GM13977 (cell line): Measurements from ENCODE around the gene RAB15.
"Not testable (repeated sequence)": the region's sequence is repeated elsewhere in the genome, so short reads cannot be mapped to it uniquely, and the experiment has no call there.

Experiments
- DNase-seq: peaks from one replicate; pipeline ENCODE4 v3.0.0; 2012; ENCODE audit warnings: low spot score
- CTCF ChIP-seq: IDR thresholded peaks from 2 replicates; pipeline ENCODE4 v1.5.1; 2012; ENCODE audit warnings: mild to moderate bottlenecking, control low read depth; ENCODE audit not compliant: insufficient read depth; ENCODE audit errors: extremely low read depth, missing control alignments
- in situ Hi-C: fragments of 300-500 bp; cut with MboI; formaldehyde crosslinking; loops from one replicate; pipeline ENCODE4 v1.12.0; 2022; ENCODE audit warnings: low sequenced_read_pairs, low pct_unique_long_range_greater_than_20kb, mixed read lengths, inconsistent platforms; ENCODE audit not compliant: unreplicated experiment

The RAB15 gene

DNA sequence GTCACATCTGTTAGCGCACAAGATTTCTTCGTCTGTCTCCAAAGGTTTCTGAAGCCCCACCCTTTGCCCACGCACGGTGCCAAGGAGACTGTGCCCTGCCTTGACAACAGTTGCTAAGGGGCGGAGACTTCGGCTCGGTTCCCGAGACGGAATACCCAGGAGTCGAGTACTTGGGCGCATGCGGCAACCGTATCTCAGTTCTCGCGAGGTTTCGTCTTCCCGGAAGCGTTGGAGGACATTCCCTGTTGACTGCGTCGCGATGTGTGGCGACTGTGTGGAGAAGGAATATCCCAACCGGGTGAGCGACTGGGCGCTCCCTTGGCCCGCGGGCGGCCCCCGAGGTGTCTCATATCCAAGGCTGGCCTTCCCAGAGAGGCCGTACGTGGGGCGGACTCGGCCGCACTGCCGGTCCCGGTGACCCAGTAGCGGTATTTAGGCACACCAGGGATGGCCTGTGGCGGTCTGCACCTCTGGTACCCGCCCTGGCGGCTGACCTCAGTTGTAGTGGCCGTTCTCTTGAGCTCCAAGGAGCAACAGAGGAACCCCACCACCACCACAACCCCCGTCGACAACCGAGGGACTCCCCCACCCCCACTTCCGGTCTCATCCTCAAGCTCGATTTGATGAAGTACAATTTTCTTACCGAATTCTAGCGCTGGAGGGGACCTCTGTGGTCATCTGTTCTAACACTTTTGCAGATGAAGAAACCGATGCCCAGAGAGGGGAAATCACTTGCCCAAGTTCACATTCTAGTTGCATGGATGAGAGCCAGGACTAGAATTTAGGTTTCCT lies 57.7 kb downstream of the RAB15 start, which contains the start of gene CHURC1:
TSS of gene CHURC1 (plus strand) at position 219 of the 792 bp plus-strand sequence. CDS start at position 260, 41 bp downstream.
- no peak for TF ChIP-seq CTCF
- in situ Hi-C loops = no loop called here
- peak; percentile 84 for DNase-seq

GRCh38 chr14:64913477-64913876 lies 58.7 kb downstream of the RAB15 start:
- DNase-seq, in situ Hi-C loops: not testable (repeated sequence)

GRCh38 chr14:64912261-64912660 lies 59.9 kb downstream of the RAB15 start:
- in situ Hi-C loops = no loop called here
- no peak for DNase-seq
- TF ChIP-seq CTCF = no peak

- DNase-seq = no peak
- in situ Hi-C loops = no loop called here
- peak; percentile 46 for TF ChIP-seq CTCF
Measured at GRCh38 chr14:64910847-64911495, 61.2 kb downstream of the RAB15 start.

DNA sequence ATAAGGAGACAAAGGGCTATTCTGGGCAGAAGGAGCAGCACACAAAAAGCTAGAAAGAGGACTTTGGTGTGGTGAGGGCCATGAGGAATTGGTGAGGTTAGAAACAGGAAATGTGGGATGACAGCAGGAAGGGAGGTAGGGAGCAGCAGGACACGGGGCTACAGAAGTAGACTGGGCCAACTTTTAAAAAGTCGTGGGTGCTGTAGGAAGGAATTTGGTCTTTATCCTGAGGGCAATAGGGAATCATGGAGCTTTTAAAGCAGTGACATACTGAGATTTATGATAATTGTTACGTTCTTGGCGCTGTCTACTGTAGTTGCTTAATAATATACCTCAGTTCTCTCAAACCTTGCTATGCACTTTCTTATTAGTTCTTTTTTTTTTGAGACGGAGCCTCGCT lies 66.1 kb downstream of the RAB15 start:
- DNase-seq = no peak
- no peak for TF ChIP-seq CTCF
- in situ Hi-C loops = no loop called here

- TF ChIP-seq CTCF = no peak
- DNase-seq = no peak
- in situ Hi-C loops = no loop called here
Measured at GRCh38 chr14:64899958-64900357, 72.2 kb downstream of the RAB15 start.
